Renal cortical epithelial cell (primary cell): ENCODE measurements around the gene MIPOL1. TPM values are rescaled to one million over a fixed set of nuclear protein-coding genes. Genes with fewer than 3 reads are reported as not detected.

Experiments
- DNase-seq: peaks from one replicate; pipeline ENCODE4 v3.0.0-alpha.2; 2011; ENCODE audit warnings: low read depth
- total RNA-seq: library from RNA; depleted of rRNA; stranded (reverse); fragments of >200 nt; gene quantifications from 2 replicates; pipeline ENCODE4 v1.2.3, GENCODE V29; 2014

MIPOL1 gene
- total RNA-seq, 1 donor from 2014 or later, result 18.3 TPM

- DNase-seq, result no peak
Observed at GRCh38 chr14:37597914-37598746, 400.4 kb downstream of the MIPOL1 start.

GRCh38 chr14:37598747-37599506 is 401.2 kb downstream of the MIPOL1 start:
- no peak for DNase-seq

GRCh38 chr14:37599507-37600368 is 402.0 kb downstream of the MIPOL1 start:
- no peak for DNase-seq

- no peak for DNase-seq
Observed at GRCh38 chr14:37600880-37601741, 403.4 kb downstream of the MIPOL1 start.

- DNase-seq, result no peak
Observed at GRCh38 chr14:37601865-37602264, 404.1 kb downstream of the MIPOL1 start.

Other genes with a start within 250 kb of the MIPOL1 start
- 0.69 and 0.89 TPM in 2 replicates for gene SLC25A21, start 25.3 kb upstream of the MIPOL1 start, total RNA-seq